GM18505 (cell line): ENCODE data around the gene SYPL1.

ENCODE experiments used
- ATAC-seq: cut with Tn5 transposase; IDR thresholded peaks from one replicate; pipeline ENCODE4 v1.9.1; 2021; ENCODE audit not compliant: unreplicated experiment
- POLR2A ChIP-seq: IDR thresholded peaks from 4 replicates; pipeline ENCODE4 v1.6.1; 2011; ENCODE audit warnings: borderline replicate concordance; ENCODE audit not compliant: insufficient read depth, insufficient read length; ENCODE audit errors: extremely low read depth

SYPL1 gene

GRCh38 chr7:106098889-106099288 lies 13.2 kb downstream of the SYPL1 start:
- ATAC-seq = no peak
- no peak for TF ChIP-seq POLR2A

- ATAC-seq = no peak
- no peak for TF ChIP-seq POLR2A
These were observed 16.5 kb downstream of the SYPL1 start for GRCh38 chr7:106095634-106096033.

GRCh38 chr7:106094780-106095179 lies 17.3 kb downstream of the SYPL1 start:
- no peak for TF ChIP-seq POLR2A
- no peak for ATAC-seq

GRCh38 chr7:106092204-106092603 lies 19.9 kb downstream of the SYPL1 start:
- no peak for TF ChIP-seq POLR2A
- ATAC-seq = no peak

- peak; percentile 71 for ATAC-seq
- no peak for TF ChIP-seq POLR2A
These were observed 22.5 kb downstream of the SYPL1 start for GRCh38 chr7:106089647-106090046.

GRCh38 chr7:106088014-106088413 lies 24.1 kb downstream of the SYPL1 start:
- ATAC-seq = no peak
- no peak for TF ChIP-seq POLR2A

GRCh38 chr7:106086062-106086461 lies 26.1 kb downstream of the SYPL1 start:
- TF ChIP-seq POLR2A = no peak

GRCh38 chr7:106085015-106085414 lies 27.1 kb downstream of the SYPL1 start:
- ATAC-seq = no peak
- no peak for TF ChIP-seq POLR2A

More at GRCh38 chr7:106086062-106086461, 26.1 kb downstream of the SYPL1 start:
- ATAC-seq = no peak

GRCh38 chr7:106083717-106084116 lies 28.4 kb downstream of the SYPL1 start:
- no peak for ATAC-seq
- no peak for TF ChIP-seq POLR2A

GRCh38 chr7:106082087-106082854 lies 29.8 kb downstream of the SYPL1 start:
- ATAC-seq = no peak
- TF ChIP-seq POLR2A = no peak

GRCh38 chr7:106080300-106080987 lies 31.7 kb downstream of the SYPL1 start:
- ATAC-seq = no peak

GRCh38 chr7:106076537-106076936 lies 35.6 kb downstream of the SYPL1 start:
- no peak for TF ChIP-seq POLR2A
- ATAC-seq = no peak

More at GRCh38 chr7:106080300-106080987, 31.7 kb downstream of the SYPL1 start:
- no peak for TF ChIP-seq POLR2A

- no peak for ATAC-seq
- no peak for TF ChIP-seq POLR2A
These were observed 36.2 kb downstream of the SYPL1 start for GRCh38 chr7:106075937-106076336.

GRCh38 chr7:106074257-106074656 lies 37.9 kb downstream of the SYPL1 start:
- no peak for ATAC-seq
- no peak for TF ChIP-seq POLR2A
